GM12801 (cell line): ENCODE data around the gene NLRP1.

ENCODE experiments used
- TF ChIP-seq, protein P1 (sequence below): IDR thresholded peaks from one replicate; pipeline ENCODE4 v1.5.1; 2011; ENCODE audit warnings: control low read depth; ENCODE audit not compliant: insufficient read length; ENCODE audit errors: extremely low read depth

The NLRP1 gene

GRCh38 chr17:5560361-5560988, 23.8 kb downstream of the NLRP1 start:
- TF ChIP-seq, protein P1, sequence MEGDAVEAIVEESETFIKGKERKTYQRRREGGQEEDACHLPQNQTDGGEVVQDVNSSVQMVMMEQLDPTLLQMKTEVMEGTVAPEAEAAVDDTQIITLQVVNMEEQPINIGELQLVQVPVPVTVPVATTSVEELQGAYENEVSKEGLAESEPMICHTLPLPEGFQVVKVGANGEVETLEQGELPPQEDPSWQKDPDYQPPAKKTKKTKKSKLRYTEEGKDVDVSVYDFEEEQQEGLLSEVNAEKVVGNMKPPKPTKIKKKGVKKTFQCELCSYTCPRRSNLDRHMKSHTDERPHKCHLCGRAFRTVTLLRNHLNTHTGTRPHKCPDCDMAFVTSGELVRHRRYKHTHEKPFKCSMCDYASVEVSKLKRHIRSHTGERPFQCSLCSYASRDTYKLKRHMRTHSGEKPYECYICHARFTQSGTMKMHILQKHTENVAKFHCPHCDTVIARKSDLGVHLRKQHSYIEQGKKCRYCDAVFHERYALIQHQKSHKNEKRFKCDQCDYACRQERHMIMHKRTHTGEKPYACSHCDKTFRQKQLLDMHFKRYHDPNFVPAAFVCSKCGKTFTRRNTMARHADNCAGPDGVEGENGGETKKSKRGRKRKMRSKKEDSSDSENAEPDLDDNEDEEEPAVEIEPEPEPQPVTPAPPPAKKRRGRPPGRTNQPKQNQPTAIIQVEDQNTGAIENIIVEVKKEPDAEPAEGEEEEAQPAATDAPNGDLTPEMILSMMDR: no peak

DNA sequence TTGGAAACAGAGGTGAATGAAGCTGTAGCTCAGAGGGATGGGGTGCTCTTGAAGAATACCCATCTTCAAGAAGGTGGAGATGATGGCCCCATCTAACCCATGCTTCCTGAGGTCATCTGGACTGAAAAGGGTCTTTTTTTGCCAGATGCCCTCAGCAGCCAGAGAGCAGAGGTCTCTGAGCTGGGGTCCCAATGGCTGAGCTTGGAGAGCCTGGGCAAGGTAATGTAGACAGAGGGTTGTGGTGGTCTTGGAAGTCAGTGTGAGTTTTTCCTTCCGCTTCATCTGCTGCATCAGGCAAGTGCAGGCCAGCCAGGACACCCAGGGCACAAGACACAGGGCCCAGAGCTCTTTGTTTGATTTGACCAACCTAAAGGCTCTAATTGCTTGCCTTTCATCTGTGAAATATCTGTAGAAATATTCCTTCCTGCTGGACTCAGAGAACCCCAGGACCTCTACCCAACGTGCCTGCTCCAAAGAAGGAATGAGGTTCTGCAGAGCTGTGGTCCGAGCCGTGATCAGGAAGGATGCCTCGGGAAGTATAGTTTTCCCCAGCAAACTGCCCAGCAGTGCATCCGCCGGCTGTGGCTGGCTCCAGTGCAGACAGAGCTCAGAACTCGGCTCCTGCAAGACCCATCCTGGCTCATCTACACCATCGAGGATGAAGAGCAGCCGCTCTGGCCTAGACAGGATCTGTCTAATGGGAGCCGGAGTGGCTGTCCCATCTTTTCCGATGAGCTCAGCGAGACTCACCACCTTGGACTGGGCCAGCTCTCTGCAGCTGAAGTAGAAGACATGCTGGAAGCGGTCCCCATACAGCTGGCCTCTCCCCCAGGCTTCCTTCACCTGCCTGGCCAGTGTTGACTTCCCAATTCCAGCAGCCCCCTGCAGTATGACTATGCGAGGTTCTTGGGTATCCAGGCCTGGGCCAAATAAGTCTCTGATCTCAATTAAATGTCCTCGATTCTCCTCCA, 25.2 kb downstream of the NLRP1 start:
- TF ChIP-seq, protein P1: no peak

DNA sequence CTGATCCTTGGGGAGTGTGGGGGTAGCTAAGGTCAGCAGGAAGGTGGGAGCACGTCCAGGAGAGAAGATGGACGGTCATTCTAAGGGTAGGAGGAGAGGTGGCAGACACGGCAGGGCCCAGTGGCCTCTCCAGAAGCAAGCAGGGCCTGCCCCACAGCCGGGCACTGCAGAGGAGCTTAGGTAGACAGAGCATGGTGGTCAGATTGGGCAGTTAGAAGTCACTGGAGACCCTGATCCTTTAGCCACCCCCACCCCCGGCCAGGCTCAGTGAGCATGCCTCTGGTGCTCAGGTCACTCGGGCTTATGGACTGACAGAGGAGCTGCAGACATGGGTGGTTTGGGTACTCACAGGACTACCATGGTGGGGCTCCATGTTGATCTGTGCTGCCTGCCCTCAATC, 26.3 kb downstream of the NLRP1 start:
- TF ChIP-seq, protein P1: no peak

DNA sequence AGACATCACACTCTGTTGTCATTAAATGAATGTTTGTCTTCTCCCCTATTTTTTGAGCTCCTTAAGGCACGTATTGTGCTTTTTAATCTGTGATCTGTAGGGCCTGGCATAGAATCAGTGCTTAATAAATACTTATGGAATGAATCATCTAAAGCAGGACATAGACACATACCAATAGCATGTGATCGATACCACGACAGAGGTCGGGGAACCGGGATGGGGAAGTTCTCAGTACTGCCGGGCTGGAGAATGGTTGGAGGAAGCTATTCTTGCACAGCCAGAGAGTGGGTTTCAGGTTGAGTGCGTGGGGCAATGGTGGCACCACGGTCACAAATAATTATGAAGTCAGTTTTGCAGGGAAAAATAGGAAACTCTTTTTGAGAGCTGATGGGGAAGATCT, 26.8 kb downstream of the NLRP1 start:
- TF ChIP-seq, protein P1: no peak

DNA sequence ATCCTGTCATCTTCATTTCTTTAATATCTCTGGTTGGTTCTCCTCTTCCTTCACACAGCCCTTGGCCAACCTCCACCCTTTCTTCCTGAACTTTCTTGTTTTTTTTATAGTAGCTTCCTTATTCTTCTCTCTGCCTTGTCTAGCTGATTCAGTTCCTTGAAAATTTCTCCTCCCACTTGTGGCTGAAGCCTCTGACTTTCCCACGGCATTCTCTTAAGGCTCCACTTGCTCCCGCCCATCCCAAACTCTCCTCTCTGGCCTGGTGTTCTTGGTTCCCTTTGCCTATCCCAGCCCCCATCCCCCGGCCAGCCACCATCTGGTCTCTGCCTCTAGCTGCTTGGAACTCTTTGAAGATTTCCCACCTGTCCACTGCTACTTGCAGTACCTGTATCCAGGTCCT, 29.1 kb downstream of the NLRP1 start:
- TF ChIP-seq, protein P1: no peak

- TF ChIP-seq, protein P1: no peak
Observed at GRCh38 chr17:5553479-5553878, 30.8 kb downstream of the NLRP1 start.

DNA sequence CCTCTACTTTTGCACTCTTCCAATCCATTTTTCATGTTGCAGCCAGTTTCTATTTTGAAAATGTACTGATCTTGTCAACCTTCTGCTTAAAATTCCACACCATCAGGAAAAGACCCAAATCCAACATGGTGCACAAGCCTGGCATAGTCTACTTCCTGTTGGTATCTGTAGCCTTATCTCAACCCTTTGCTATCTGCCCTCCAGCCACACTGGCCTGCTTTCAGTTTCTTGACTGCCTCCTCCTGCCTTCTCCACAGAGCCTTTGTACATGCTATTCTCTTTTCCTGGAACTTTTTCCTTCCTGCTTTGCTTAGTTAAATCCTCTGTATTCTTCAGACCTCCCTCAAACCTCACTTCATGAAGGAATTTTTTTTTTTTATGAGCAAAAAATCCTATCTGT, 31.5 kb downstream of the NLRP1 start:
- TF ChIP-seq, protein P1: no peak
